ENCODE measurements around the gene KCTD15. TPM values are rescaled to one million over a fixed set of nuclear protein-coding genes. Genes with fewer than 3 reads are reported as not detected.

KCTD15 gene
- total and polyA plus RNA-seq, 9 donors = 12.6 to 45.7 (median 29.5) TPM

DNA sequence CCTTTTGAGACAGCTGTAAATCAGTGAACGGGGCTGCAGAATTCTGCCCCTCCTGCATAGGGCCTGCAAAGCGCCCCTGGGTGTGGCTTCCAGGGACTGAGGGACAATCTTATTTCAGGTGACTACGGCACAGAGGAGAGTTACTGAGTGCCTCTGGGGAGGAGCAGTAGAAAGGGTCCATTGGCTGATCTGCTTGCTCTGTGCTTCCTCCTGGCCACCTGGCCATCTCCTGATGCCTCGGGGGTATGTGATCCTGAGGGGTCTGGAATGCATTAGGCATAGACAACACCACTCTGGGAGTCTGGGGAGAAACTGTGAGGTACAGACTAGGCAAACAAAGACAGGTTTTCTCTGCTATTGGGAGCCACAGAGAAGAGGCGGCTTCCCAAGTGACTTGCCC lies 2.8 kb downstream of the KCTD15 start:
- peak overlapping the region in 1 of 2 donors; percentile 99 for H3K27ac ChIP-seq
- no peaks in the 10 kb centered on the region for H3K36me3 ChIP-seq
- no peaks in the 10 kb centered on the region for H3K27me3 ChIP-seq
- TF ChIP-seq CTCF (IDR thresholded peaks at IDR 0.05) = no peak
- no peak for TF ChIP-seq POLR2A (IDR thresholded peaks at IDR 0.05)
- TF ChIP-seq EP300 (IDR thresholded peaks at IDR 0.05) = no peak
- H3K4me3 ChIP-seq = peak overlapping the region; percentile 66
- H3K9me3 ChIP-seq = no peaks in the 10 kb centered on the region
- H3K4me1 ChIP-seq (ENCODE audit: insufficient read depth) = peaks cover 12% of the 10 kb centered on the region
- WGBS, 3 donors = 72 to 79% (median 74%) methylated on average over 5 of the region's 5 CpGs
- DNase-seq = no peak
- intact Hi-C loops (cut with DNase I) = loop anchor here in 1 of 4 donors (5.0 kb wide), 1 partner anchor 78 kb away; no protein-coding TSS in a partner anchor

DNA sequence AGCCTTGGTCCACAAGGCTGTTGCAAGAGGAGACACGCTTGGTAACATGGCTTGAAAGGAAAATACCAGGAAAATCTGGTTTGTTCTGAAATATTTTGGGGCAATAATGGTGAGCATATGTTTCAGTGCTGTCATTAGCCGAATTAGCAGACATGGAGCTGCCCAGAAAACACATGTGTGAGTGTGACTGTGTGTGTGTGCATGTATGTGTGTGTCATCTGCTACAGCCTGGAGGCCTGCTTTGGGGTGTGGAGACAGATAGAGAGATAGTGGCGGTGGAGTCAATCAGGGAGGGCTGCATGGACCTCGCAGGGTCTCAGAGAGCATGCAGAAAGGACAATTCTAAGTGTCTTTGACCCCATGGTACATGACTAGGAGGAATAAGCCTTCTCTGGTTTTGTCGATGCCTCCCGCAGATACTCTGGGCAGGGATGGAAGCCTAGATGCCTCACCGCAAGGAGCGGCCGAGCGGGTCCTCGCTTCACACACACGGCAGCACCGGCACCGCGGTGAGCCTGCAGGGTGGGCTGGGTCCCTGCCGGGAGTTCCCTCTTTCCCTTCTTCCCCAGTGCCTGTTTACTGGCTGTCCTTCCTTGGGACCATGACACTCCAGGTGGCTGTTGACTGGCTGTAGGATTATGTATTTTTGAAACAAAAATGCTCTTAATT lies 3.5 kb downstream of the KCTD15 start:
- no peaks in the 10 kb centered on the region for H3K36me3 ChIP-seq
- no peaks in the 10 kb centered on the region for H3K9me3 ChIP-seq
- H3K27ac ChIP-seq = peak overlapping the region in 1 of 2 donors; percentile 99
- H3K4me3 ChIP-seq = no peak overlapping the region
- peaks cover 11% of the 10 kb centered on the region for H3K4me1 ChIP-seq (ENCODE audit: insufficient read depth)
- H3K27me3 ChIP-seq = no peaks in the 10 kb centered on the region
- TF ChIP-seq CTCF (IDR thresholded peaks at IDR 0.05) (no peak), EP300 (IDR thresholded peaks at IDR 0.05) (no peak), POLR2A (IDR thresholded peaks at IDR 0.05) (no peak)
- WGBS, 3 donors = 87 to 89% (median 88%) methylated on average over 16 of the region's 16 CpGs
- intact Hi-C loops (cut with DNase I) = no loop called here
- no peak for DNase-seq

DNA sequence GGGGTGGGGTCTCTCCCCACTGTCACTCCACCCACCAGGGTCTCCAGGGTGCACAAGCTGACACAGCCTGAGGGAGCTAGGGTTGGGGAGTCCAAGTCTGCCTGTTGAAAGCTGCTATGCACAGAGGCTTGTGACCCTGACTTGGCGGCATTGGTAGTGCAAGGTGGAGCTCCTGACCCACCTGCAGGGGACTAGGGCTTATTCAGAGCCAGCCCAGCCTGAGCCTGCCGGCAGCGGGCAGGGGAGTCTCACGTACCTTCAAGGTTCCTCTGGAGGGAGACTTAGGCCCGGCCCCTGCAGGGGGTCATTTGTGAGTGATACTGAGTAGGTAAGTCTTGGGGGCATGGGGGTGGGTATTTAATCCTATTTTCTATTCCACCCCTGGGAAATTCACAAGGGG lies 4.7 kb downstream of the KCTD15 start:
- TF ChIP-seq CTCF (IDR thresholded peaks at IDR 0.05) = no peak
- TF ChIP-seq POLR2A (IDR thresholded peaks at IDR 0.05) = no peak
- no peak for TF ChIP-seq EP300 (IDR thresholded peaks at IDR 0.05)
- Histone ChIP-seq H3K27ac (no peak overlapping the region), H3K4me1 (ENCODE audit: insufficient read depth) (peaks cover 11% of the 10 kb centered on the region), H3K36me3 (no peaks in the 10 kb centered on the region), H3K9me3 (no peaks in the 10 kb centered on the region), H3K4me3 (no peak overlapping the region), H3K27me3 (no peaks in the 10 kb centered on the region)
- no peak for DNase-seq
- intact Hi-C loops (cut with DNase I) = no loop called here
- 87 to 93% (median 89%) methylated on average over 5 of the region's 5 CpGs for WGBS, 3 donors

DNA sequence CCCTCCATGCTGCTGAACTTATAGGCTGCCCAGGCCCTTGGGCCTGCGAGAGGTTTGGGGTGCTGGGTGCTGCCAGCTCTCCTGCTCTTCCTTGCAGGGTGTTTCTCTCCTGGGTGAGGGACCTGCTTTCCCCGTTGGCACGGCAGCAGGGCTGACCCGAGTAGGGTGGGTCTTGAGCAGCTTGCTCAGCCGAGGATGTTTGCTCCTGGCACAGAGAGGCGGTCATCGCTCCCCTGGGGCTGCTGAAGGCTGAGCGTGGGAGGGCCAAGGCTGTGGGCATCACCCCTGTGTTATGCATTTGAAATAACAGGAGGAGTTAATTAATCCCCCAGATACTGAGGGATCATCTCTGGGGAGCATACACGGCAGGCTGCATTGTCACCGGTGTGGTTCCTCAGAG lies 5.3 kb downstream of the KCTD15 start:
- TF ChIP-seq EP300 (IDR thresholded peaks at IDR 0.05) (no peak), CTCF (IDR thresholded peaks at IDR 0.05) (no peak), POLR2A (IDR thresholded peaks at IDR 0.05) (no peak)
- intact Hi-C loops (cut with DNase I) = no loop called here
- H3K4me1 ChIP-seq (ENCODE audit: insufficient read depth) = peaks cover 11% of the 10 kb centered on the region
- H3K36me3 ChIP-seq = no peaks in the 10 kb centered on the region
- no peak overlapping the region for H3K4me3 ChIP-seq
- no peak for DNase-seq
- H3K27me3 ChIP-seq = no peaks in the 10 kb centered on the region
- no peaks in the 10 kb centered on the region for H3K9me3 ChIP-seq
- no peak overlapping the region for H3K27ac ChIP-seq
- WGBS, 3 donors = 54 to 69% (median 59%) methylated on average over 9 to 10 of the region's 10 CpGs
